GM20000 (cell line): Measurements from ENCODE around the gene CDH23.

ENCODE experiments used
- DNase-seq: peaks from one replicate; pipeline ENCODE4 v3.0.0; 2012; ENCODE audit warnings: low spot score
- TF ChIP-seq, protein P1 (sequence below): IDR thresholded peaks from 2 replicates; pipeline ENCODE4 v1.5.1; 2012; ENCODE audit warnings: mild to moderate bottlenecking, control low read depth; ENCODE audit errors: extremely low read depth, missing control alignments

CDH23 gene

DNA sequence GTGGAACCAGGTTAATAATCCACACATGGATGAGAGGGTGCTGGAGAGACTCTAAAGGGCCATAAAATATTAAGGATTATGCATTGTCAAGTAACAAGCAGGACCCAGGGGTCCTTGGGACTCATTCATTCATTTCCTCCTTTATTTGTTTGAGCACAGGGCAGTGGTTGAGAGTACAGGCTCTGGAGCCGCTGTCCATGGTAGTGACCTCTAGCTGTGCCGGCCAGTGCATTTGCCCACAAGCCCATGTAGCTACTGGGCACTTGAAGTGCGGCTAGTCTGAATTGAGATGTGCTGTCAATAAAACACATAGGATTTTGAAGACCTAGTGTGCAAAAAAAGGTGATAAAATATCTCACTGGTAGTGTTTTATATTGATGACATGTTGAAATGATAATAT, 185.3 kb downstream of the CDH23 start:
- TF ChIP-seq, protein P1, sequence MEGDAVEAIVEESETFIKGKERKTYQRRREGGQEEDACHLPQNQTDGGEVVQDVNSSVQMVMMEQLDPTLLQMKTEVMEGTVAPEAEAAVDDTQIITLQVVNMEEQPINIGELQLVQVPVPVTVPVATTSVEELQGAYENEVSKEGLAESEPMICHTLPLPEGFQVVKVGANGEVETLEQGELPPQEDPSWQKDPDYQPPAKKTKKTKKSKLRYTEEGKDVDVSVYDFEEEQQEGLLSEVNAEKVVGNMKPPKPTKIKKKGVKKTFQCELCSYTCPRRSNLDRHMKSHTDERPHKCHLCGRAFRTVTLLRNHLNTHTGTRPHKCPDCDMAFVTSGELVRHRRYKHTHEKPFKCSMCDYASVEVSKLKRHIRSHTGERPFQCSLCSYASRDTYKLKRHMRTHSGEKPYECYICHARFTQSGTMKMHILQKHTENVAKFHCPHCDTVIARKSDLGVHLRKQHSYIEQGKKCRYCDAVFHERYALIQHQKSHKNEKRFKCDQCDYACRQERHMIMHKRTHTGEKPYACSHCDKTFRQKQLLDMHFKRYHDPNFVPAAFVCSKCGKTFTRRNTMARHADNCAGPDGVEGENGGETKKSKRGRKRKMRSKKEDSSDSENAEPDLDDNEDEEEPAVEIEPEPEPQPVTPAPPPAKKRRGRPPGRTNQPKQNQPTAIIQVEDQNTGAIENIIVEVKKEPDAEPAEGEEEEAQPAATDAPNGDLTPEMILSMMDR, result no peak
- DNase-seq, result no peak

DNA sequence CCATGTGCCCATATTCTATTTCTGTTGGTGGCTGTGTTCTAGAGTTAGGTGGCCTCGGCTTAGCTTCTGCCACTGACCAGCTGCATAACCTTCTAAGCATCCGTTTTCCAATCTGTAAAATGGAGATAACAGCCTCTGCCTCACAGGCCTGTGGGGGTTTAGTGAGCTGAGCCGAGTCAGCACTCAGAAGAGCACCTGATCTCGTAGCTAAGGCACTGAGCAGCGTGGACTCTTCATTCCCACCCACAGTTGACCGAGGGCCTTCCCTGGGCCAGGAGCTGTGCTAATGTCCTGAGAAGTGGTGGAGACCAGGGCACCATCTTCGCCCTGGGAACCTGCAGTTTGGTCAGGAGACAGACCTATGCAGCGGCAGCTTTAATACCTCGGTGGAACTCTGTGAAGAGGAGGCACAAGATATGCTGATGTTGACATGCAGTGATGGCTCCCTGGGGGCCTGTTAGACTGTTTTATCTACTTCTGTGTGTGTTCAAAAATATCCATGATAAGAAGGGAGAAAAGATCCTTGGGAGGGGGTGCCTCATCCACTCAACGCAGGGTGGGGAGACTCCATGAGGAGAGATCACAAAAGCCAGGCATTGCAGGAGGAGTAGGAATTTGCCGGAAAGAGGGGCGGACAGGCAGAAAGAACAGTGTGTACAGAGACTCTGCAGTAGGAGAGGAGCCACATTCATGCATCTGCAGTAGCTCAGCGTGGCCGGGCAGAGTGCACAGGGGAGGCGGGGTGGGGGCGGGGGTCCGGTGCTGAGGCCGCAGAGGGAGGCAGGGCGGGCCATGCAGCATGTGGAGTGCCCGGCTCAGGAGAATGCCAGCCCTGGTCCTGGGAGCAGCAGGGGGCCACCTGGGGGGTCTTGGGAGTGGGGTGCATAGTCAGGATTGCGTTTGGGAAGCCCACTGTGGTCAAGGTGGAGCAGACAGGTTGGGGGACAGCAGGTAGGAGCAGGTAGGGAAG, 186.1 kb downstream of the CDH23 start:
- no peak for DNase-seq
- TF ChIP-seq, protein P1, result no peak

DNA sequence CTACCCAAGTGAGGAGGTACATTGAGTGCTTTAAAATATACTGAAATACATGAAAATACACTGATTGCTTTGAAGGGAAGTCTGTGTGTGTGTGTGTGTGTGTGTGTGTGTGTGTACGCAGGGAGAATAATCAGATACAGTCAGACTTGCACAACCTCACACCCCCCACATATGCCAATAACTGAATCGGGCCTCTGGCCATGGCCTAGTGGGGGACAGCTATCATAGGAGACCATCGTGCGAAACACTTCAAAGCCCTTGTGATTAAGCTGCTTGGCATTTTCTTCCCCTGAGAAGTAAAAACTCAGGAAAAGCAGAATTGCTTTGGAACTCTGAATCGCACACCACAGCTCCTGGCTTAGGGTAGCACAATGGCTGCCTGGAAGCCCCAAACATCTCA, 187.7 kb downstream of the CDH23 start:
- TF ChIP-seq, protein P1, result no peak
- no peak for DNase-seq

DNA sequence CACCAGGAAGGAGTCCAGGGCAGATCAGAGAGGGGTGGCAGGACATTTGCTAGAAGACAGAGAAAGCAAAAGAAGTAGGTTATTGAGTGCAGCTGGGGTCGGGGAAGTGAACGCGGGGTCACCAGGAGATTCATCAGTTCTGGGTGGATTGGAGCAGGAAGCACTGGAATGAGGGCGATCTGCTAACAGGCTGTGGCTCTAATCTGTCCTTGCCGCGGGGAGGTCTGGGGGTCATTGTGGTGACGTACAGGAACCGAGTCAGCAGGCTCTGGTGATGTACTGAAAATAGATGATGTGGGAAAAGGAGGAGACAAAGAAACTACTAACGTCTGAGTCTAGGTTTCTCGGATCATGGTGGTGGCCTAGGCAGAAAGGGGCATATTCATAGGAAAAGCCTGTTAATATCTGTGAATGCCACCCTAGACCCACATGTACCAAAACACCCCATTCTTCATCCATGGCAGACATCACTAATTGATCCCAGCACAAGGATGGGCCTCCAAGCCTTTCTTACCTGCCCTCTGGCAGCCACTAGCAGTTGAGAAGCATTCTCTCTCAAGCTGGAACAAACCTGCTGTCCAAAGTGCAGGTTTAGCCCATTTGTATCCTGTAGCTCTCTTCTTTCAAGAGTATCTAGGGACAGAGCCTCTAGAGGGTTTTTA, 188.3 kb downstream of the CDH23 start:
- DNase-seq, result no peak
- TF ChIP-seq, protein P1, result no peak

DNA sequence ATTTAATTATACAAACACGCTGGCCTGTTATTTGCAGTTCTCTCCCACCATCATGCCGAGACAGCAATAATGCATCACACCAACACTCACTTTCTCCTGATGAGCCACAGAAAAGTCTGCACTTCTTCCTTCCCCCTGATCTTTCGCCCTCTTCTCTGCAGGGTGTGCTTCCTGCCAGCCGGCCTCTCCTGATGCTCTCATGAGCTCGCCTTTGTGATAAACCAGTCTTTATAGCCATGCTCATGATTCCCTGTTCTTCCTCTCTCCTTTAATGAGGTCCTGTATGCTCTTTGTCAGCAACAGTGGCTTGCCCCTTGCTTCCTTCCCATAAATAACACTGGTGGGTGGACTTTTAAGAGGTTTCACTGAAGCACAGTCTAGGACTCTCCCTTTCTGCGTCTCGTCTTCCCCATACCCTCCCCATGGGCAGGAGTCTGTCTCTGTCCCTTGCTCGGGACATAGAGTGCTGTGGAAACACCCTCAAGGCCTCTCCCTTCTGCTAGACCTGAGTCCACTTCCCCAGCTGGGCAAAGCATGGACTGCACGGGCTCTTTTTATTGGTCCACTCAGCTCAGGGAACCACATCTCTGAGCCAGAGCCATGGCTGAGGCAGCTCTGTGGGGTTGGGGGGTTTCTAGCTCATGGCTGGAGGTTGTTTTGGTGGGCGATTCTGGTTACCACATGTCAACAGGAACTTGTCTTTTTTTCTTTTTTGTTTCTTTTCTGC, 189.0 kb downstream of the CDH23 start:
- DNase-seq, result no peak
- TF ChIP-seq, protein P1, result no peak

DNA sequence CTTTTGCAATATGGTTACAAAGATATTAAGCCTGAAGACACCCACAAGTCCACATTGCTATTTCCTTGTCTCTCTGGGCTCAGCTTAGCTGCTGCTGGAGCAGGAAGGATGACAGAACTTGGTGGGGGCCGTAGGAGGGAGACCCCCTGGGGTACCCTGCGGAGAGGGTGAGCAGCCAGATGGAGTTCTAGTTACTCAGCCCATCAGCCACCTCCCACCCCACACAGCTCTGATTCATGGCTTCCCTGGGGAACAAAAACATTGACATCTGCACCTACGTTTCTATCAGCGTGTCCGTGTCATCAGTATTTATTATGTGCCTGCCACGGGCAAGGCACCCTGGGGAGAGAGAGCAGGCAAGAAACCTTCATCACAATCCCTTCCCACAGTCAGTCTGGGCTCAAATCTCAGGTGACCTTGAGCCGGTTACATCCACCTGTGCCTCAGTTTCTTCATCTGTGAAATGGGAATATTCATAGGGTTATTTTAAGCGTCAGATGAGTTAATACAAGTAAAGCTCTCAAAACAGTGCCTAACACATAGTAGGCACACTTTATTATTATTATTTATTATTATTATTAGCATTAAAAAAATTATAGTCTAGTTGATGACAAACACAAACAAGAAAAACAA, 191.3 kb downstream of the CDH23 start:
- TF ChIP-seq, protein P1, result no peak
- DNase-seq, result no peak
